ENCODE data around the gene SIL1.

- no peak for TF ChIP-seq CTCF (conservative IDR thresholded peaks at IDR 0.05; ENCODE audit: low read depth, low read length)
- no peak for TF ChIP-seq EZH2 (IDR thresholded peaks at IDR 0.05; ENCODE audit: borderline replicate concordance, low read depth, low read length, poor library complexity, severe bottlenecking)
These were observed 46.3 kb downstream of the SIL1 start for GRCh38 chr5:139151902-139152301.
